ENCODE measurements around the gene GZF1. TPM values are rescaled to one million over a fixed set of nuclear protein-coding genes. Genes with fewer than 3 reads are reported as not detected.

The GZF1 gene
- total and polyA plus RNA-seq, 12 donors, result 8.0 to 31.7 (median 18.7) TPM

DNA sequence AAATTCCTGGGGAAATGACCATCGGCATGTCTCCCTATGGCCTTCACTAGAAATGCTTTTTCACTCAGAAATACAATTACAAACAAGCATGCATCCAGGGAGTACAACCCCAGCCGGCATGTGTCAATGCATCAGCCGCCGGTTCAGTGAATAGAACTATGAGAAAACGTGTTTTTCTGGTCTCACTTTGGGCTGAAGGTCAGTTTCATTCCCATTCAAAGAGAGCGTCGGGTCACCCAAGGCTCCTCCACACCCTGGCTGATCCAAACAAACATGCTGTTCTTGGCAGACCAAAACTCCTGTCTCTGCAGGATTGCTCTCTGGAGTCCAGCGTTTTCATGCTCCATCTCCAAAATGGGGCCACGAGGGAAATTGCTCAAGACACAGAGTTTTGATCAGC lies 46.9 kb upstream of the GZF1 start:
- intact Hi-C loops (cut with DNase I), result no loop called here
- peak overlapping the region in 1 of 5 donors; percentile 48 for H3K27ac ChIP-seq
- no peaks in the 10 kb centered on the region for H3K27me3 ChIP-seq
- no peaks in the 10 kb centered on the region for H3K4me1 ChIP-seq (replicated peaks in 1 of 2)
- WGBS, 4 donors, result 61 to 69% (median 67%) methylated on average over 6 to 9 of the region's 9 CpGs
- TF ChIP-seq, protein P1, sequence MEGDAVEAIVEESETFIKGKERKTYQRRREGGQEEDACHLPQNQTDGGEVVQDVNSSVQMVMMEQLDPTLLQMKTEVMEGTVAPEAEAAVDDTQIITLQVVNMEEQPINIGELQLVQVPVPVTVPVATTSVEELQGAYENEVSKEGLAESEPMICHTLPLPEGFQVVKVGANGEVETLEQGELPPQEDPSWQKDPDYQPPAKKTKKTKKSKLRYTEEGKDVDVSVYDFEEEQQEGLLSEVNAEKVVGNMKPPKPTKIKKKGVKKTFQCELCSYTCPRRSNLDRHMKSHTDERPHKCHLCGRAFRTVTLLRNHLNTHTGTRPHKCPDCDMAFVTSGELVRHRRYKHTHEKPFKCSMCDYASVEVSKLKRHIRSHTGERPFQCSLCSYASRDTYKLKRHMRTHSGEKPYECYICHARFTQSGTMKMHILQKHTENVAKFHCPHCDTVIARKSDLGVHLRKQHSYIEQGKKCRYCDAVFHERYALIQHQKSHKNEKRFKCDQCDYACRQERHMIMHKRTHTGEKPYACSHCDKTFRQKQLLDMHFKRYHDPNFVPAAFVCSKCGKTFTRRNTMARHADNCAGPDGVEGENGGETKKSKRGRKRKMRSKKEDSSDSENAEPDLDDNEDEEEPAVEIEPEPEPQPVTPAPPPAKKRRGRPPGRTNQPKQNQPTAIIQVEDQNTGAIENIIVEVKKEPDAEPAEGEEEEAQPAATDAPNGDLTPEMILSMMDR (IDR thresholded peaks at IDR 0.05), result no peak
- TF ChIP-seq POLR2A (IDR thresholded peaks at IDR 0.05), result no peak
- H3K9me3 ChIP-seq (replicated peaks in 1 of 3), result no peaks in the 10 kb centered on the region
- no peaks in the 10 kb centered on the region for H3K36me3 ChIP-seq (replicated peaks in 1 of 2)
- peak in 1 of 7 donors; percentile 11 for DNase-seq
- no peak overlapping the region for H3K4me3 ChIP-seq

DNA sequence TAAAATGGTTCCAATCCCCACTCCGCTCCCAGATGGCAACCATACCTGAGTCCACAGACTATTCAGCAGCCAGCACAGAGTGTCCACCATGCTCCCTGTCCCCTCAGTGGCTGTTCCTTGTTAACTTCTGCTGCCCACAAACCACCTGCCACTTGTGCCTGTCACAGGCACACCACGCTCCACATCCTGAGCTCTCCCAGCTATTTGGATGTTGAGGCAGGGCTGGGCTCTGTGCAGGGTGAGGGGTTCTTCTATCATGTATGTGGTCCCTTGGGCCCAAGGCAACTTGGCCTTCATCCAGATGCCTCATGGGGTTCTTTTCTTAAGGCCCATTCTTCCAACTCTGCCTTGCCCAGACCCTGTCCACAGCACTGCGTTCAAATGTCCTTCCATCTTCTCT lies 45.4 kb upstream of the GZF1 start:
- Histone ChIP-seq H3K36me3 (replicated peaks in 1 of 2) (no peaks in the 10 kb centered on the region), H3K9me3 (replicated peaks in 1 of 3) (no peaks in the 10 kb centered on the region), H3K27me3 (no peaks in the 10 kb centered on the region), H3K27ac (no peak overlapping the region), H3K4me3 (no peak overlapping the region), H3K4me1 (replicated peaks in 1 of 2) (no peaks in the 10 kb centered on the region)
- TF ChIP-seq, protein P1 (IDR thresholded peaks at IDR 0.05), result no peak
- no peak for TF ChIP-seq POLR2A (IDR thresholded peaks at IDR 0.05)
- 85 to 99% (median 94%) methylated on average over 3 of the region's 3 CpGs for WGBS, 4 donors
- intact Hi-C loops (cut with DNase I), result no loop called here
- no peak for DNase-seq

DNA sequence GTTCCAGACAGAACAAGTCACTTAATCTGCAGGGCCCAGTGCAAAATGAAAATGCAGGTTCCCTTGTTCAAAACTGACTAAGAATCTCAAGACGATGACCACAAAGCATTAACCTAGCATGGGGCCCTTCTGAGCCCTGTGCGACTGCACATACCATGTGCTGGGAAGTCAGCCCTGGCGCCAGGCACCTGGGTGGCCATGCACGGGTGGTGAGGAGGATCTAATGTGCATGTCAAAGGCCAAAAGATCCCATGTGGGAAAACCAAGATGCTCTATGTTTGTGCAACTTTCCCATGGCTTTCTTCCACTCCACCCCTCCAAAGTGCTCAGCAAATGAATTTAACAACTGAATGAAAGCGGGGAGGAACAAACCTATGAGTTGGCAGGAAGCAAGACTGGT lies 44.9 kb upstream of the GZF1 start:
- 86 to 91% (median 88%) methylated on average over 5 of the region's 5 CpGs for WGBS, 4 donors
- no peak overlapping the region for H3K4me3 ChIP-seq
- H3K27ac ChIP-seq, result no peak overlapping the region
- TF ChIP-seq POLR2A (IDR thresholded peaks at IDR 0.05), result no peak
- TF ChIP-seq, protein P1 (IDR thresholded peaks at IDR 0.05), result no peak
- no peaks in the 10 kb centered on the region for H3K4me1 ChIP-seq (replicated peaks in 1 of 2)
- H3K27me3 ChIP-seq, result no peaks in the 10 kb centered on the region
- no peaks in the 10 kb centered on the region for H3K9me3 ChIP-seq (replicated peaks in 1 of 3)
- H3K36me3 ChIP-seq (replicated peaks in 1 of 2), result no peaks in the 10 kb centered on the region
- intact Hi-C loops (cut with DNase I), result no loop called here
- DNase-seq, result no peak

DNA sequence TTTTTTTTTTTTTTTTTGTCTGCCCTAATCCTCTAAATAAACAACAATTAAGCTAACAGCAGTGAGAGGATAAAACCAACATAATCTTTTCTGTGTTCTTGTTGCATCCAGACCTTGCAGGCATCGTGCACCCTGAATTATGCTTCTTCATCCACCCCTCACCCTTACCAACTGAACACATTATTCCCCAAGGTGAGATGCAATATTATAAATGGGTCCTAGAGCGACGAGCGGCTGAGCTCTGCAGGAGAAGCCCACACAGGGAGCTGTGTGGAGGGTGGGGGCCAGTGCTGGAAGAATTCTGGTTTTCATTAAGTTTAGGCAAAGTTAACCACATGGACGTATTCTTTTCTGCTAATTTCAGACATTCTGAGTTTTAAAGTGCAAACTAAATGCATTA lies 43.6 kb upstream of the GZF1 start:
- Histone ChIP-seq H3K9me3 (replicated peaks in 1 of 3) (no peaks in the 10 kb centered on the region), H3K27me3 (no peaks in the 10 kb centered on the region), H3K27ac (no peak overlapping the region), H3K4me3 (no peak overlapping the region), H3K36me3 (replicated peaks in 1 of 2) (no peaks in the 10 kb centered on the region), H3K4me1 (replicated peaks in 1 of 2) (no peaks in the 10 kb centered on the region)
- intact Hi-C loops (cut with DNase I), result no loop called here
- no peak for TF ChIP-seq POLR2A (IDR thresholded peaks at IDR 0.05)
- TF ChIP-seq, protein P1 (IDR thresholded peaks at IDR 0.05), result no peak
- 68 to 84% (median 76%) methylated on average over 5 of the region's 5 CpGs for WGBS, 4 donors
- no peak for DNase-seq

Measured in adrenal gland (tissue), 12 donors.